ENCODE data around the gene PHF13. TPM values are rescaled to one million over a fixed set of nuclear protein-coding genes. Genes with fewer than 3 reads are reported as not detected.

The PHF13 gene
- total RNA-seq, 4 donors from 2014 or later, result 12.9 to 17.7 (median 15.7) TPM

- Histone ChIP-seq H3K9me3 (no peaks in the 10 kb centered on the region), H3K4me3 (peak within 1 kb of the TSS; percentile 66 to 84 (median 74)), H3K27me3 (no peaks in the 10 kb centered on the region), H3K4me1 (peaks cover 0 to 33% (median 17%) of the 10 kb centered on the region in 4 donors), H3K36me3 (peaks cover 0 to 71% (median under 1%) of the 10 kb centered on the region in 3 donors), H3K27ac (peak within 1 kb of the TSS; percentile 80 to 91 (median 84))
- TF ChIP-seq POLR2A (IDR thresholded peaks at IDR 0.05), result peak in 1 of 2 donors; percentile 43
- TF ChIP-seq, protein P1, sequence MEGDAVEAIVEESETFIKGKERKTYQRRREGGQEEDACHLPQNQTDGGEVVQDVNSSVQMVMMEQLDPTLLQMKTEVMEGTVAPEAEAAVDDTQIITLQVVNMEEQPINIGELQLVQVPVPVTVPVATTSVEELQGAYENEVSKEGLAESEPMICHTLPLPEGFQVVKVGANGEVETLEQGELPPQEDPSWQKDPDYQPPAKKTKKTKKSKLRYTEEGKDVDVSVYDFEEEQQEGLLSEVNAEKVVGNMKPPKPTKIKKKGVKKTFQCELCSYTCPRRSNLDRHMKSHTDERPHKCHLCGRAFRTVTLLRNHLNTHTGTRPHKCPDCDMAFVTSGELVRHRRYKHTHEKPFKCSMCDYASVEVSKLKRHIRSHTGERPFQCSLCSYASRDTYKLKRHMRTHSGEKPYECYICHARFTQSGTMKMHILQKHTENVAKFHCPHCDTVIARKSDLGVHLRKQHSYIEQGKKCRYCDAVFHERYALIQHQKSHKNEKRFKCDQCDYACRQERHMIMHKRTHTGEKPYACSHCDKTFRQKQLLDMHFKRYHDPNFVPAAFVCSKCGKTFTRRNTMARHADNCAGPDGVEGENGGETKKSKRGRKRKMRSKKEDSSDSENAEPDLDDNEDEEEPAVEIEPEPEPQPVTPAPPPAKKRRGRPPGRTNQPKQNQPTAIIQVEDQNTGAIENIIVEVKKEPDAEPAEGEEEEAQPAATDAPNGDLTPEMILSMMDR (IDR thresholded peaks at IDR 0.05), result no peak
- peak in 1 of 2 donors; percentile 53 for TF ChIP-seq EP300 (IDR thresholded peaks at IDR 0.05)
- peak; percentile 74 to 77 for DNase-seq (ENCODE audit: low spot score in 2 of 2)
- WGBS, 2 donors, result 1 to 4% methylated on average over 12 to 23 of the region's 73 CpGs
Observed at GRCh38 chr1:6624710-6625583, 11.4 kb downstream of the PHF13 start, which contains the start of gene THAP3. TSS of gene THAP3 (plus strand) at chr1:6624868. CDS start at chr1:6625219, 351 bp downstream.

DNA sequence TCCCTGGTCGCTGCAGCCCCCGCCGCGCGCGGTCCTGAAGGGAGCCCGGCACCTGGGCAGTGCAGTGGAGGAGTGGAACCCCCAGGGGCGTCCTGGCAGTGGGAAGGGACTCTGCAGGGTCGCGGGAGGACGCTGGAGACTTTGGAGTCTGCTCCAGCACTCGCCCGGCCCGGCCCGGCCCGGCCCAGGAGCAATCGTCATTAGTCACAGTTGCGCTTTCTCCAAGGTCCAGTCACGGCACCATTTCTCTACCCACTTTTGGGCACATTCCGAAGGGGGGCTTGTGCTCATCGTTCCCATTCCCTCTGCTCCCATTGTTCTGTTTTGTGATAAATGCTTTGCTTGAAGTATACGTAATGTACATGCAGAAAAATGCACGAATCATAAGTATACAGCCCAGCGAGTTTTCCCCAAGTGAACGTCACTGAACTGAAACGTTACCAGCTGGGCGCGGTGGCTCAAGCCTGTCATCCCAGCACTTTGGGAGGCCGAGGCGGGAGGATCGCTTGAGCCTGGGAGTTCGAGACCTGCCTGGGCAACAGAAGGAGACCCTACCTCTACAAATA is 12.1 kb downstream of the PHF13 start:
- no peaks in the 10 kb centered on the region for H3K27me3 ChIP-seq
- no peaks in the 10 kb centered on the region for H3K9me3 ChIP-seq
- H3K27ac ChIP-seq, result peak overlapping the region; percentile 80 to 91 (median 84)
- TF ChIP-seq, protein P1 (IDR thresholded peaks at IDR 0.05), result no peak
- H3K36me3 ChIP-seq, result peaks cover 0 to 71% (median 6%) of the 10 kb centered on the region in 3 donors
- peak overlapping the region; percentile 66 to 84 (median 74) for H3K4me3 ChIP-seq
- peaks cover 0 to 33% (median 17%) of the 10 kb centered on the region in 4 donors for H3K4me1 ChIP-seq
- no peak for DNase-seq (ENCODE audit: low spot score in 2 of 2)
- WGBS, 2 donors, result 6 to 7% methylated on average over 18 to 31 of the region's 32 CpGs

GRCh38 chr1:6627031-6627430 is 13.5 kb downstream of the PHF13 start:
- Histone ChIP-seq H3K9me3 (no peaks in the 10 kb centered on the region), H3K27ac (no peak overlapping the region), H3K4me3 (no peak overlapping the region), H3K27me3 (no peaks in the 10 kb centered on the region), H3K36me3 (peaks cover 0 to 71% (median 6%) of the 10 kb centered on the region in 3 donors), H3K4me1 (peaks cover 0 to 33% (median 17%) of the 10 kb centered on the region in 4 donors)
- DNase-seq (ENCODE audit: low spot score in 2 of 2), result no peak
- WGBS, 2 donors, result 93 to 96% methylated on average over 9 of the region's 9 CpGs
- TF ChIP-seq POLR2A (IDR thresholded peaks at IDR 0.05) (no peak), EP300 (IDR thresholded peaks at IDR 0.05) (no peak)
- TF ChIP-seq, protein P1 (IDR thresholded peaks at IDR 0.05), result no peak

GRCh38 chr1:6627841-6628545 is 14.5 kb downstream of the PHF13 start:
- no peak for TF ChIP-seq EP300 (IDR thresholded peaks at IDR 0.05)
- no peak for TF ChIP-seq POLR2A (IDR thresholded peaks at IDR 0.05)
- TF ChIP-seq, protein P1 (IDR thresholded peaks at IDR 0.05), result no peak
- H3K4me3 ChIP-seq, result no peak overlapping the region
- H3K9me3 ChIP-seq, result no peaks in the 10 kb centered on the region
- DNase-seq (ENCODE audit: low spot score in 2 of 2), result no peak
- H3K27me3 ChIP-seq, result no peaks in the 10 kb centered on the region
- H3K36me3 ChIP-seq, result peaks cover 0 to 71% (median 14%) of the 10 kb centered on the region in 3 donors
- H3K4me1 ChIP-seq, result peaks cover 0 to 33% (median 17%) of the 10 kb centered on the region in 4 donors
- 89 to 96% methylated on average over 21 of the region's 21 CpGs for WGBS, 2 donors
- H3K27ac ChIP-seq, result no peak overlapping the region

All from tibial nerve (tissue), 4 donors.